IMR-90 (cell line): Measurements from ENCODE around the gene TNFSF13B. TPM values are rescaled to one million over a fixed set of nuclear protein-coding genes. Genes with fewer than 3 reads are reported as not detected.

Experiments
- ATAC-seq: fragments of 200-7000 bp; cut with Tn5 transposase; 2 replicates; pipeline ENCODE4 v1.9.1; 2020; ENCODE audit warnings: low read depth, mild to moderate bottlenecking, moderate library complexity
- BruUV-seq: library from RNA; stranded (reverse); fragments of 400-500 nt; replicated peaks from 2 replicates; lab custom pipeline; 2021; lab: Mats Ljungman, UMichigan
- CTCF ChIA-PET: fragments of 300-600 bp; formaldehyde crosslinking; extraction: SDS; loops from one replicate; lab custom pipeline; 2021; ENCODE audit warnings: antibody characterized with exemption; lab: Yijun Ruan, JAX
- POLR2A ChIA-PET: fragments of 300-600 bp; sonication (Branson Sonifier 250); formaldehyde crosslinking; loops from one replicate; lab custom pipeline; 2022; ENCODE audit warnings: antibody characterized with exemption; ENCODE audit not compliant: unreplicated experiment; lab: Charles Lee
- DNase-seq: peaks from one replicate; pipeline ENCODE4 v3.0.0; 2013
- H2AFZ ChIP-seq: replicated peaks from 2 replicates; pipeline ENCODE3; 2013; ENCODE audit warnings: low read length, mild to moderate bottlenecking; ENCODE audit not compliant: poor library complexity
- H2AK5ac ChIP-seq: 2 replicates; pipeline ENCODE4 v1.6.1; 2013; ENCODE audit warnings: low read depth, low read length, inconsistent platforms
- H2AK9ac ChIP-seq: replicated peaks from 2 replicates; pipeline ENCODE3; 2013; ENCODE audit warnings: mild to moderate bottlenecking, low read depth, low read length, moderate library complexity; ENCODE audit not compliant: poor library complexity
- H2BK120ac ChIP-seq: 2 replicates; pipeline ENCODE4 v1.6.1; 2013; ENCODE audit warnings: low read depth, low read length, inconsistent platforms
- H2BK15ac ChIP-seq: 3 replicates; pipeline ENCODE4 v1.6.1; 2013; ENCODE audit warnings: low read depth, low read length, inconsistent platforms
- H2BK20ac ChIP-seq: 2 replicates; pipeline ENCODE4 v1.6.1; 2013; ENCODE audit warnings: low read depth, mild to moderate bottlenecking, inconsistent platforms, low read length, moderate library complexity
- H2BK5ac ChIP-seq: 2 replicates; pipeline ENCODE4 v1.6.1; 2013; ENCODE audit warnings: mild to moderate bottlenecking, low read depth, low read length, inconsistent platforms; ENCODE audit not compliant: poor library complexity, severe bottlenecking
- H3K14ac ChIP-seq: replicated peaks from 2 replicates; pipeline ENCODE4 v1.6.1; 2013; ENCODE audit warnings: low read depth, low read length, inconsistent platforms
- H3K18ac ChIP-seq: 2 replicates; pipeline ENCODE4 v1.6.1; 2013; ENCODE audit warnings: low read depth, low read length, control low read depth
- H3K23ac ChIP-seq: 2 replicates; pipeline ENCODE4 v1.6.1; 2013; ENCODE audit warnings: low read depth, low read length, inconsistent platforms
- H3K27ac ChIP-seq: 2 replicates; pipeline ENCODE4 v1.5.1; 2013; ENCODE audit warnings: mild to moderate bottlenecking, control low read depth, low read length; ENCODE audit not compliant: insufficient read depth
- H3K27me3 ChIP-seq: 2 replicates; pipeline ENCODE4 v1.6.1; 2013; ENCODE audit warnings: low read length; ENCODE audit not compliant: control insufficient read depth, insufficient read depth
- H3K36me3 ChIP-seq: 2 replicates; pipeline ENCODE4 v1.6.1; 2013; ENCODE audit warnings: low read length, mixed read lengths; ENCODE audit not compliant: control insufficient read depth, insufficient read depth
- H3K4ac ChIP-seq: 2 replicates; pipeline ENCODE4 v1.6.1; 2013; ENCODE audit warnings: low read depth, low read length, inconsistent platforms
- H3K4me1 ChIP-seq: 2 replicates; pipeline ENCODE4 v1.6.1; 2013; ENCODE audit warnings: low read length, mixed read lengths; ENCODE audit not compliant: control insufficient read depth, insufficient read depth
- H3K4me2 ChIP-seq: 2 replicates; pipeline ENCODE4 v1.6.1; 2013; ENCODE audit warnings: low read depth, mild to moderate bottlenecking, control low read depth, low read length, moderate library complexity
- H3K4me3 ChIP-seq: 2 replicates; pipeline ENCODE4 v1.5.1; 2013; ENCODE audit warnings: low read depth, mild to moderate bottlenecking, control low read depth, low read length, moderate library complexity; ENCODE audit not compliant: insufficient read depth
- H3K56ac ChIP-seq: 2 replicates; pipeline ENCODE4 v1.6.1; 2013; ENCODE audit warnings: low read length, inconsistent platforms; ENCODE audit not compliant: insufficient read depth; ENCODE audit errors: extremely low read depth
- H3K79me1 ChIP-seq, 2 experiments: 2 replicates each; pipeline ENCODE4 v1.6.1; 2013; ENCODE audit warnings: low read length in 2 of 2, inconsistent platforms in 1 of 2, low read depth in 1 of 2
- H3K9ac ChIP-seq: 2 replicates; pipeline ENCODE4 v1.6.1; 2013; ENCODE audit warnings: low read depth, low read length, control low read depth
- H3K9me1 ChIP-seq: 2 replicates; pipeline ENCODE4 v1.6.1; 2013; ENCODE audit warnings: low read length, inconsistent platforms; ENCODE audit not compliant: insufficient read depth
- H3K9me3 ChIP-seq: 2 replicates; pipeline ENCODE4 v1.6.1; 2013; ENCODE audit warnings: low read length; ENCODE audit not compliant: control insufficient read depth, insufficient read depth
- H4K20me1 ChIP-seq: 2 replicates; pipeline ENCODE4 v1.6.1; 2013; ENCODE audit warnings: low read length, inconsistent platforms; ENCODE audit not compliant: insufficient read depth
- H4K5ac ChIP-seq: 2 replicates; pipeline ENCODE4 v1.6.1; 2013; ENCODE audit warnings: mild to moderate bottlenecking, low read depth, low read length, control low read depth
- H4K8ac ChIP-seq, 2 experiments: 2 replicates each; pipeline ENCODE4 v1.6.1; 2013; ENCODE audit warnings: low read depth in 2 of 2, low read length in 2 of 2, control low read depth in 1 of 2, inconsistent platforms in 1 of 2
- H4K91ac ChIP-seq: 2 replicates; pipeline ENCODE4 v1.6.1; 2013; ENCODE audit warnings: low read depth, low read length, inconsistent platforms; ENCODE audit not compliant: insufficient read depth
- RFX5 ChIP-seq: IDR thresholded peaks from 2 replicates; pipeline ENCODE4 v1.8.0; 2012; ENCODE audit warnings: low read depth, mild to moderate bottlenecking, low read length, moderate library complexity
- WGBS, 2 experiments: methylation state at CpG; one replicate each; pipeline versions ENCODE4 v1.1.5 to v1.1.7; 2013; ENCODE audit warnings: missing lambda C conversion rate in 2 of 2; ENCODE audit not compliant: insufficient read length in 1 of 2; ENCODE audit errors: extremely low coverage in 2 of 2; 5-methylcytosine and 5-hydroxymethylcytosine counted together
- dilution Hi-C: fragments of 300-500 bp; cut with HindIII; formaldehyde crosslinking; loops from one replicate; pipeline ENCODE4 v1.14.3; 2018; ENCODE audit warnings: low sequenced_read_pairs; ENCODE audit not compliant: unreplicated experiment
- in situ Hi-C: fragments of 300-500 bp; cut with MboI; formaldehyde crosslinking; loops from 3 replicates; pipeline ENCODE4 v1.14.3; 2019; ENCODE audit warnings: low sequenced_read_pairs, inconsistent platforms, mixed read lengths
- intact Hi-C: fragments of 100-400 bp; cut with micrococcal nuclease; formaldehyde crosslinking; loops from 2 replicates; pipeline ENCODE4 v1.10.0; 2022
- polyA plus RNA-seq, 3 experiments: library from polyadenylated mRNA; depleted of rRNA; stranded (reverse); fragments of >200 nt; gene quantifications; 2 replicates each; pipeline ENCODE4 v1.2.3, GENCODE V29; 2012; ENCODE audit warnings: low replicate concordance in 1 of 3
- total RNA-seq: library from RNA; depleted of rRNA; stranded (reverse); fragments of >200 nt; gene quantifications from 2 replicates; pipeline ENCODE4 v1.2.3, GENCODE V29; 2012

The TNFSF13B gene
- total and polyA plus RNA-seq, 2 of the 4 experiments (the other 2 are of a cell fraction), result 0.29 to 0.54 TPM

- no peaks in the 10 kb centered on the region for H3K27me3 ChIP-seq
- no peak overlapping the region for H3K18ac ChIP-seq
- no CpG with 5 or more reads among the region's 10 CpGs for WGBS, 2 experiments
- H3K79me1 ChIP-seq, result no peaks in the 10 kb centered on the region
- H2AFZ ChIP-seq, result no peak overlapping the region
- H4K20me1 ChIP-seq, result no peaks in the 10 kb centered on the region
- no peak overlapping the region for H4K8ac ChIP-seq
- no TSS peak for BruUV-seq
- no peak overlapping the region for H2BK5ac ChIP-seq
- no peak overlapping the region for H3K9ac ChIP-seq
- no peak overlapping the region for H2BK120ac ChIP-seq
- H2AK9ac ChIP-seq, result no peak overlapping the region
- no peaks in the 10 kb centered on the region for H3K36me3 ChIP-seq
- H3K4me2 ChIP-seq, result no peak overlapping the region
- H3K9me1 ChIP-seq, result peaks cover 3% of the 10 kb centered on the region; the same call in 1 of the 2 replicates
- dilution Hi-C loops (no loop called here), intact Hi-C loops (no loop called here), in situ Hi-C loops (no loop called here)
- no peak overlapping the region for H3K4ac ChIP-seq
- ATAC-seq, result no peak
- no peak overlapping the region for H4K5ac ChIP-seq
- H3K23ac ChIP-seq, result no peak overlapping the region
- no peak overlapping the region for H2AK5ac ChIP-seq
- no peak overlapping the region for H3K56ac ChIP-seq
- no peak for DNase-seq
- H2BK15ac ChIP-seq, result no peak overlapping the region
- TF ChIP-seq RFX5, result no peak
- H3K4me3 ChIP-seq, result no peak overlapping the region
- H3K4me1 ChIP-seq, result peaks cover 2% of the 10 kb centered on the region; the same call in 1 of the 2 replicates
- H3K9me3 ChIP-seq, result no peaks in the 10 kb centered on the region
- H3K14ac ChIP-seq, result no peak overlapping the region
- H2BK20ac ChIP-seq, result no peak overlapping the region
- POLR2A ChIA-PET, result no interaction called here
- no peak overlapping the region for H4K91ac ChIP-seq
- CTCF ChIA-PET, result no interaction called here
- no peak overlapping the region for H3K27ac ChIP-seq
Measured at GRCh38 chr13:108266321-108266990, 3.1 kb upstream of the TNFSF13B start.
